ENCODE data around the gene CRIP1.

GRCh38 chr14:105472486-105472991 lies 14.1 kb upstream of the CRIP1 start:
- TF ChIP-seq, protein P1, sequence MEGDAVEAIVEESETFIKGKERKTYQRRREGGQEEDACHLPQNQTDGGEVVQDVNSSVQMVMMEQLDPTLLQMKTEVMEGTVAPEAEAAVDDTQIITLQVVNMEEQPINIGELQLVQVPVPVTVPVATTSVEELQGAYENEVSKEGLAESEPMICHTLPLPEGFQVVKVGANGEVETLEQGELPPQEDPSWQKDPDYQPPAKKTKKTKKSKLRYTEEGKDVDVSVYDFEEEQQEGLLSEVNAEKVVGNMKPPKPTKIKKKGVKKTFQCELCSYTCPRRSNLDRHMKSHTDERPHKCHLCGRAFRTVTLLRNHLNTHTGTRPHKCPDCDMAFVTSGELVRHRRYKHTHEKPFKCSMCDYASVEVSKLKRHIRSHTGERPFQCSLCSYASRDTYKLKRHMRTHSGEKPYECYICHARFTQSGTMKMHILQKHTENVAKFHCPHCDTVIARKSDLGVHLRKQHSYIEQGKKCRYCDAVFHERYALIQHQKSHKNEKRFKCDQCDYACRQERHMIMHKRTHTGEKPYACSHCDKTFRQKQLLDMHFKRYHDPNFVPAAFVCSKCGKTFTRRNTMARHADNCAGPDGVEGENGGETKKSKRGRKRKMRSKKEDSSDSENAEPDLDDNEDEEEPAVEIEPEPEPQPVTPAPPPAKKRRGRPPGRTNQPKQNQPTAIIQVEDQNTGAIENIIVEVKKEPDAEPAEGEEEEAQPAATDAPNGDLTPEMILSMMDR (IDR thresholded peaks at IDR 0.05), result no peak
- TF ChIP-seq EZH2 (IDR thresholded peaks at IDR 0.05; ENCODE audit: borderline replicate concordance, insufficient read depth, low read depth, low read length, poor library complexity, severe bottlenecking), result no peak
